Urothelium cell line (cell line): ENCODE results near the gene TOR4A.
"Not testable (repeated sequence)": the region's sequence is repeated elsewhere in the genome, so short reads cannot be mapped to it uniquely, and the experiment has no call there.

ENCODE experiments used
- DNase-seq: peaks from one replicate; pipeline ENCODE4 v3.0.0; 2011; ENCODE audit warnings: low spot score, mixed read lengths
- FAIRE-seq: peaks from 2 replicates; lab custom pipeline; 2011; peaks lifted over from hg19 to GRCh38; lab: Jason Lieb, UNC

TOR4A gene

GRCh38 chr9:137237759-137238726, 39.5 kb upstream of the TOR4A start:
- DNase-seq: no peak
- no peak for FAIRE-seq

GRCh38 chr9:137239541-137240200, 37.9 kb upstream of the TOR4A start:
- DNase-seq, FAIRE-seq: not testable (repeated sequence)

GRCh38 chr9:137240318-137240840, 37.1 kb upstream of the TOR4A start:
- FAIRE-seq (no peak), DNase-seq (peak; percentile 61)

- FAIRE-seq: peak; percentile 93
- DNase-seq: peak; percentile 98
Measured at GRCh38 chr9:137240841-137241489, 36.6 kb upstream of the TOR4A start, which contains the start of gene TUBB4B. TSS of gene TUBB4B (plus strand) at chr9:137241287. CDS start at chr9:137241361, 74 bp downstream.

- no peak for FAIRE-seq
- peak; percentile 76 for DNase-seq
Measured at GRCh38 chr9:137241490-137242268, 35.8 kb upstream of the TOR4A start.

- no peak for FAIRE-seq
- no peak for DNase-seq
Measured at GRCh38 chr9:137242269-137243203, 35.0 kb upstream of the TOR4A start.

GRCh38 chr9:137243266-137243625, 34.3 kb upstream of the TOR4A start:
- not testable (repeated sequence) for FAIRE-seq, DNase-seq

- FAIRE-seq (peak; percentile 42), DNase-seq (no peak)
Measured at GRCh38 chr9:137243626-137244485, 33.7 kb upstream of the TOR4A start.

- FAIRE-seq (no peak), DNase-seq (no peak)
Measured at GRCh38 chr9:137244486-137245449, 32.8 kb upstream of the TOR4A start.

GRCh38 chr9:137245450-137246421, 31.8 kb upstream of the TOR4A start:
- FAIRE-seq (no peak), DNase-seq (no peak)

GRCh38 chr9:137247135-137247915, 30.2 kb upstream of the TOR4A start:
- FAIRE-seq (no peak), DNase-seq (no peak)

- FAIRE-seq: no peak
- DNase-seq: no peak
Measured at GRCh38 chr9:137247916-137248175, 29.7 kb upstream of the TOR4A start.

- no peak for FAIRE-seq
- DNase-seq: no peak
Measured at GRCh38 chr9:137250329-137251193, 27.0 kb upstream of the TOR4A start.

GRCh38 chr9:137251194-137251461, 26.4 kb upstream of the TOR4A start, which contains the start of gene STPG3:
TSS of gene STPG3 (plus strand) at chr9:137251286. CDS start at chr9:137251287, 1 bp downstream.
- DNase-seq (no peak), FAIRE-seq (no peak)
